HG03175 (cell line): Measurements from ENCODE around the gene GRK5.

ENCODE experiments used
- ATAC-seq: cut with Tn5 transposase; IDR thresholded peaks from one replicate; pipeline ENCODE4 v1.9.1; 2021; ENCODE audit warnings: mild to moderate bottlenecking, moderate library complexity; ENCODE audit not compliant: unreplicated experiment

GRK5 gene

DNA sequence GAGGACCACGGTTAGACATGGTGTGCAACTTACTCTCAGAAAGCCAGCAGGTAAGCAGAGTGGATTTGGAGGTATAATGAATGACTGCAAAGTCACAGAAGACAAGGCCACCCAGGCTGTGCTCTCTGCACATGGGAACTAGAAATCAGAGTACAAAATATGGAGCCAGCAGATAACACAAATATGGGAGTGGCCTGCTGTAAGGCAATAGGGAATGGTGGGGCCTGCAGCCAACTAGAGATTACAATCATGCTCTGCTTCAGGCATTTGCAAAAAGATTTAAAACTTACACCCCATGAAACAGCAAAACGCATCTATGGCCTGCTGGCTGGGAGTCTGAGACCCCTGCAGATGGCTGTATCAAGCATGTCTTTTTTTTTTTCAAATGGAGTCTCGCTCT, 288.2 kb downstream of the GRK5 start:
- ATAC-seq: no peak

DNA sequence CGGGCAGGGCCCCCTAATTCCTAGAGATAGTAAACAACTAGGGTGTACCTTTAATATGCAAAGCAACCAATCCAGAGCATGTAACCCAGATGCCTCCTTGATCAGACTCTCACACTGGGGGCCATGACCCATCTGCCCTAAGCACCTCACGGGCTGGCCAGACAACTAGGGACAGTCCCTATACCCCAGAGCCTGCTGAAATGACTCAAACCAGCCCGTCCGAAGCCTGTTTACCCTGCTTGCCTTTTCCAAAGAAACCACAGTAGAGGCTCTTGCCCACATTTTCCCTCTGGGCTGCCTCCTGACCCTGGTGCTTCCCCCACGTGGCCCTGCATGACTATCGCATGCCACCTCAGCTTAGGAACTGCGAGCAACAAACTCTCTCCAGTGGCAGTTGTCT, 288.9 kb downstream of the GRK5 start:
- ATAC-seq: peak; percentile 83

DNA sequence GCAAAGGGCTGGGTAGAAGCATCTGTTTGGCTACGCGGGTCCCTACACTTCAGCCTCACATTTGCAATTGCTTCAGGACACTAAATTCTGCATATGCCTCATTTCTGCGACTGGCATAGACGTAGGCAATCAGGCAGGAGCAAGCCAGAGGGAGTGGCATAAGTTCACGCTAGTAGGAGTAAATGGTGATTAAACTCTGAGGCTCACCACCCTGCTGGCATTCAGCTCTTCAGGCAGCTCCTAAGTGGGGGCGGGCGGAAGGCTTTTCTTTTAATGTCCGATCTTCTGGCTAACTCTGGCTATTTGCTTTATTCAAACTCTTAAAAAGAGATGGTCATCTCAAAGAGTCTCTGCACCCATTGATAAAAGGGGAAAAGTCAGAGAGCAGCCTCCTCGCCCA, 289.9 kb downstream of the GRK5 start:
- no peak for ATAC-seq

GRCh38 chr10:119498889-119499676, 291.7 kb downstream of the GRK5 start:
- ATAC-seq: no peak

DNA sequence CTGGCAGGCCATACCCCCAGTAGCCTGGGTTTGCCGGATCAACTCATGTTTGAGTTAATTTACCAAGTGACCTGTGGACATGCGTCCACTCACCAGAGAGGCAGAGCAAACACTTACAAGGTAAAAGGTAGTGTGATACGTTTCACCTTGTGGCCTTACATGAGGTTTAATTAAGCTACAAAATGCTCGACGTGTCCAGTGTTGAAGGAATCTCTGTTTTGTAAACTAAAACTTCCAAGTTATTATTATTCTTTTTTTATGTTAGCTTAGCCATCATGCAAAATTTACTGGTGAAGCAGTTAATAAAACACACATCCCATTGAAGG, 292.3 kb downstream of the GRK5 start:
- ATAC-seq: no peak

- no peak for ATAC-seq
These were observed 292.9 kb downstream of the GRK5 start for GRCh38 chr10:119500123-119500795.

DNA sequence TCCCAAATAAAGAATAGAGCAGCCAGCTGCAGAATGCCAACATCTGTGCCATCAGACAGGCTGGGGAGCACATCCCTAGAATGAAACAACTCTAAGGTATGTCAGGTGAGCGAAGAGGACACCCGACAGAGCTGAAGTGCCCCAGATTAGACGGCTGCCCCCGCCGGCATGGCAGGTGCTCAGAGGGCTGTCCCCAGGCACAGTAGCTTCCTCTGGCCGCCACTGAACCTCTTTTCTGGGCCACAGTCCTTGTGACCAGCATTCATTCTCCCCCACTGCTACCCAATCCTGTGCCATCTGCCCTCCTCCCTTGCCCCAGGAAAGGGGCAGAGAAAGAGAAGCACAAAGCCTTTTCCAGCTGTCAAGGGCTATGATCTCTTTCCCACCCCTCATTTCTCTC, 293.4 kb downstream of the GRK5 start:
- no peak for ATAC-seq

DNA sequence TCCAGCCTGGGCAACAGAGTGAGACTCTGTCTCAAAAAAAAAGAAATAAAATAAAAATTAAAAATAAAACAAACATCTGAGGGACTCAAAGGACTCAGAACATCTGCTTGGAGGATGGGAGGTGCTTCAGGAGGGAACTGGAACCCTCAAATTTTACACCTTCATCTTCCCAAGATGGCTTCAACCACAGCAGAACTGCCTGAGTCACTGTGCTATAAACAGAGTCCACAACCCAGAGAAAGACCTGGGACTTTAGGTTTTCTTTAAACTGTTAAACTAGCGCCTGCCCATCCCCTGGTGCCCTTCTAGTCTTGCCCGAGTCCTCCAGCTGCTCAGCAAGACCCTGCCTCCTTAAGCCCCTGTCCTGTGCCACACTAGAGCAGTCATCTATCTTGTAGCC, 294.3 kb downstream of the GRK5 start:
- no peak for ATAC-seq

DNA sequence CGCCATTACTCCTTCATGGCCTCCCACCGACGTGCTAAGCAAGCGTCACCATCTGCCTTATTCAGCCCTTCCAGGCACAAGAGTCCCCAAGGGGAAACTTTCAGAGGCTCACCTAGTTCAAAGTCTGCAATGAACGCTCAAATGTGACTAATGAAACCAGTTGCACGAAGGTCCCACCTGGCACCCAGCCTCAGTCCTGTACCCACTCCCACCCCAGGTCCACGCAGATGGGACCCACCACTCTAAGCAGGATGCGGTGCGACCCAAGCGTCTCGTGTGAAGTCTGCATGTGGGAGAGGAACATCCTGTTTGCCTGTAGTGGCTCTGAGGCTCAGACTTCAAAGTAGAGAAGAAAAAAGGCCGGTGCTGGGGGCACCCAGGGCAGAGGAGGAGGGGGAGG, 294.8 kb downstream of the GRK5 start:
- ATAC-seq: no peak

GRCh38 chr10:119502618-119503155, 295.3 kb downstream of the GRK5 start:
- ATAC-seq: no peak

DNA sequence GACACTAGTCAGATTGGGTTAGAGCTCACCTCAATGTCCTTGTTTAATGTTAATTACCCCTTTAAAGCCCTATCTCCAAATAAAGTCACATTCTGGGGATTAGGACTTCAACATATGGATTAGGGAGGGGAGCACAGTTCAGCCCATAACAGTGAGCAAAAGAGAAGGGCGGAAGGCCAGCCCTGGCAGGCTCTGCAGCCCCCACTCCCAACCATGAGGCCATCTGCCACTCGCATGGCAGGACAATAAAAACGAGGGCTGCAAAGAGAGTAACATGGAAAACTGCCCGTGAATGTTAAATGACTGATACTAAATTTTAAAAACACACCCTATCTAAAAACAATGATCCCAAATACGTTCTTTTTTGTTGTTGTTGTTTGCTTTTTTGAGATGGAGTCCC, 296.4 kb downstream of the GRK5 start:
- ATAC-seq: no peak

DNA sequence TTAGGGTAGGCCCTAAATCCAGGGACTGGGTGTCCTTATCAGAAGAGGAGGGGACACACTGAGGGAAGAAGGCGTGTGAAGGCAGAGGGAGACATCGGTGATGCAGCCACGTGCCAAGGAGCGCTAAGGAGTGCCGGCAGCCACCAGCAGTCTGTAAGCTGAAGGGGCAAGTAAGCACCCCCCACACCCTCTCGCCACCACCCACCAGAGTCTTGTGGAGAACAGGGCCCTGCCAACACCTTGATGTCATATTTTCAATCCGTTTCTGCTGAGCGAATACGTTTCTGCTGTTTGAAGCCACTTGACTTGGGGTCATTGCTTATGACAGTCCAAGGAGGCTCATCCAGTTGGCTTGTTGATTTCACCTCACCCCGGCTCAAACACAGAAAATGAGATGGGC, 297.3 kb downstream of the GRK5 start:
- no peak for ATAC-seq

DNA sequence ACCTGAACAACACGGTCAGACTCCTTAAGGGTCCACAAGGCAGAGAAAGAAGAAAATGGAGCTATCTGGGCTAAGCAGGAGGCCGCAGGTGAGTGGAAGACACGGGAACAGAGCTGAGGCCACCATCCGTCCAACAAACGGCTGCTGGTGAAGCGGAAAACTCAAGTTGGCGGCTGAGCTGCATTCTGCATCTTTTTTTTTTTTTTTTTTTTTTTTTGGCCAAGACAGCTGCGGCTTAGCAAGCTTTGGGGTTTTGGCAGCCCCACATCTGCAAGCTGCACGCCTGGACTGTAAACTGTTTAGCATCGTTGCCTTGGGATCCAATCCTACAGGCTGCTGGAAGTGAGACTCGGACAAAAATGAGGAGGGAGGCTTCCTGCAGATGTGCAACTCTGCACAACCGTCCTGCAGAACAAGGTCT, 297.8 kb downstream of the GRK5 start:
- ATAC-seq: no peak
